8988T (cell line): ENCODE data around the gene PAQR7.

Experiments
- DNase-seq: peaks from one replicate; pipeline ENCODE4 v3.0.0; 2011

Gene PAQR7, protein sequence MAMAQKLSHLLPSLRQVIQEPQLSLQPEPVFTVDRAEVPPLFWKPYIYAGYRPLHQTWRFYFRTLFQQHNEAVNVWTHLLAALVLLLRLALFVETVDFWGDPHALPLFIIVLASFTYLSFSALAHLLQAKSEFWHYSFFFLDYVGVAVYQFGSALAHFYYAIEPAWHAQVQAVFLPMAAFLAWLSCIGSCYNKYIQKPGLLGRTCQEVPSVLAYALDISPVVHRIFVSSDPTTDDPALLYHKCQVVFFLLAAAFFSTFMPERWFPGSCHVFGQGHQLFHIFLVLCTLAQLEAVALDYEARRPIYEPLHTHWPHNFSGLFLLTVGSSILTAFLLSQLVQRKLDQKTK

DNA sequence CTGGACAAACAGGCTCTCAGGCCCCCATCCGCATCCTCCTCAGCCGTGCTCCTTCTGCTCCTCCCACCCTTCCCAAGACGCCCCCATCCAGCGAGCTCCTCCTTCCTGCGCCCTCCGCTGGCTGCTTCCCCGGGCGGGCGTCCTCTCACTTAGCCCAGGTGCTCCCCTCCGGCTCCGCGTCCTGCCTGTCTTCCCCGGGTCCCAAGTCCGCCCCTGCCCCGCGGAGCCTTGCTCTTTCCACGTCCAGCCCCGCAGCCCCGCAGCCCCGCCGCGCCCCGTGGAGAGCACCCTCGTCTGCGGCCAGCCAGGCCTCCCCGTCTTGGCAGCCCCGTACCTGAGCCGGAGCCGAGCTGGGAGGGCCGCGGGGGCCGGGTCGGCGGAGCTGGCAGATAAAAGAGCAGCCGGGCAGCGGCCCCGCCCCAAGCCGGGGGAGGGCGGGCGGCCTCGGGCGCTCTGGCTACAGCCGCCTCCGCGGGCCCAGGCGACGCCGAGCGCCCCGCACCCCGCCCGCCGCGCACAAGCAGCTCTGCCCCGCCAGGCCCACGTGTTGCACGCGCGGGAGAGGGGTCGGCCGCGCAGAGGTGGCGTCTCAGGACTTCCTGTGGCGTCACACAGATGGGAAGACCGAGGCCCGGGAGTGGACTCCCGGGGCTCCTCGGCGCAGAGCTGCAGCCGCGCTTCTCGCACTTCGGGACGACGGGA, at the start of gene PAQR7:
PAQR7 (minus strand) TSS at position 555 of the 702 bp plus-strand sequence. CDS start 11,869 bp downstream, outside the sequence.
- DNase-seq = no peak

DNA sequence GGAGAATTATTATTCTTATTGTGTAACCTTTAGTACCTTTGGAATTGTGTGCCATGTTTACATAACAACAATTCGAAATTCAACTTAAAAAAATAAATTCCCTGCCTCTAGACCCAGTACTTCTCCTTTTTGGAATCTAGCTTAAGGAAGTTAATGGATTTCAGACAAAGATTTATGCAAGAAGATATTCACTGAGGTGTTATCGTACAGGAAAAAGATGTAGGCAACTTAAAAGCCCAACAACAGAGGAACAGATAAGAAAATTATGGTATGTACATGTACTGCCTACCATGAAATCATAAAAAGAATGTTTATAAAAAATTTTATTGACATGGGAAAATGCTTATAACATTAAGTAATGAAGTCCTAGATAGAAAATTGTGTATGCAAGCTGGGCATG, 48.9 kb upstream of the PAQR7 start:
- no peak for DNase-seq

DNA sequence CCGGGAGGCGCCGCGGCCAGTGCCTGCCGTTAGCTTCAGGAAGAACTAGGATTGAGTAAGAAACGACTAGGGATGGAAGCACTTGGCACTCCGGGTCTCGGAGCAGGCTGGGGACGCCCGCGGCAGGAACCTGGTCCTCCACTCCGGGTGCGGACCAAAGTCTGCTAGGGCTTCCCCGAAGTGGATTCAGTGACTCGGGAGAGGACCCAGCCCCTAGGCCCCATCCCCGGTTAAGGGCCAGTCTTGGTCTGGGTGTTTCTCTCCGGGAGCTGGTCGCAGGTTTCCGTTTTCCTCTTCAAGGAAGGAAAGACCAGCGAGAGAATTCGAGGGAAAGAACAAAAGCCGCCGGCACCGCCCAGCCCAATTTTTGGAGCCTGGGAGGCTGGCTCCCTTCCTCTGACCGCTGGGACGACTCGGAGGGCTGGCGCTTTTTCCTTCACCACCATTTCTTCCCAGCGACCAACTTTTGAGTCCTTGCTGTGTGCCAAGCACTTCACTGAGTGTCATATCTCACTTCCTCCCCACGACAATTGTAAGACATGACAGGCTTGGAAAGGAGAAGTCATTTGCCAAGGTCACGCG, 47.6 kb upstream of the PAQR7 start:
- no peak for DNase-seq

DNA sequence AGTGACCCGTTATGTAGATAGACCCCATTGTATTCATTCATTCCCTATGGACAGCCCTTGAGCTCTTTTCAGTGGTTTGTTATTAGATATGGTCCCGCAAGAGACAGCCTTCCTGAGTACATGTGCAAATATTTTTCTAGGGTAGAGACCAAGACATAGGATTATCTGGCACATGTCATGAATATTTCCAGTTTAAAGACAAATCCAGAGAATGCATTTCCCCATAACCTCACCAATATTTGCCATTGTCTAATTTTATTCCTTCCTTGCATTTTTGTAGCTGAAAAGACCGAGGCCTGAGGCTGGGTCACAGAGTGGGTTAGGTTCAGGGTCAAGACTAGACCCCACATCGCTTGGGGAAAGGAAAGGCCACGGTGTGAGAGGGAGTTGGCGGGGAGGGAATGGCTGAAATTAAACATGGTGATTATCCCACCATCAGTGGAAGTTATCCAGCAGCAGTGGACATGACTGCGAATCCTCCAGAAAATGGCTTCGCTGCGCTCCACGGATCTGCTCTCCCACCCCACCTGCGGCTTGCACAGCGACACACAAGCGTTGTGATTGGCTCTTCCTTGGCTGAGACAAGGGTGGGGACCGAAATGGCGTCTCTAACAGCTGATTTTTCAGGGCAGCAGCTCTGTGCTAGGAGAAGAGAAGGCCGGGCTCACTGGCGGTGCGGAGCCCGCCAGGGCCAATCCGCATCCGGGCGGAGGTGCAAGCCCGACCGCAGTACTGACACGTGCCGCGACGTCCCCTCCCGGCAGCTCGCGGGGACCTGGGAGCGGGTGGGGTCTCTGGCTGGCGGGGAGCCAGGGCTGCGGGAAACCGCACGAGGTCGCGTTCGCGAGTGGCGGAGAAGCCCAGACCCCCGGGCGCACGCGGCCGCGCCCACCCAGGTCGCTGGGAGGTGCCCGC, 46.8 kb upstream of the PAQR7 start:
- no peak for DNase-seq

DNA sequence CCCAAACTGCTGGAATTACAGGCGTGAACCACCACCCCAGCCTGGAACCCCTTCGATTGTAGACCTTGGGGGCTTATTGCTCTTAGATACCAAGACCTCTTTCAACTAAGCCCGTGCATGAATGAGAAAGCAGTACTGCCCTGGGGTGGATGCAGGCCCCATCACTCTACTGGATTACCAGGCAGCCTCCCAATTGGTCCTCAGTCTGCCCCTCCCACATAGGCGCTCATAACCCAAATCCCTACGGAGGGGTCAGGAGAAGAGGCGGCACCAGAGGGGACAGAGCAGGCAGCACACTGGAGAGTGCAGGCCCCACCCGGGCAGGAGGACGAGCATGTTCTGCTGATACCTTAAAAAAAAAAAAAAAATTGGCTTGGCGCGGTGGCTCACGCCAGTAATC, 43.1 kb upstream of the PAQR7 start:
- no peak for DNase-seq

DNA sequence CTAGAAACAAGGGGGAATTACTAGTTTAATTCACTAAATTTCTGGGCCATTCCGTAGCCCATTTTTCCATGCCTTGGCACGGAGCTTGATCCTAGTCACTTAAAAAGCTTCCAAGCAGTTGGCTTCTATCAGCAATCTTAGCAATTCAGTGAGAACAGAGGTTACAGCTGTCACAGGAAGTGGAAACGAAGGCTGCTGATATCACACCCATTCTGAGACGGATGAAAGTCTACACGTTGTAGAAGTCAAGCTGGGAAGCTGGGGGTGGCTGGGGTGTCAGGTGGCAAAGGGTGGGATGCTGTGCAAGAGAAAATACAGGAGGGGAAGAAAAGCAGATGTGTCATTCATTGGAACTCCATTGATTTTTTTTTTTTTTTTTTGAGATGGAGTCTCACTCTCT, 42.5 kb upstream of the PAQR7 start:
- DNase-seq = no peak

DNA sequence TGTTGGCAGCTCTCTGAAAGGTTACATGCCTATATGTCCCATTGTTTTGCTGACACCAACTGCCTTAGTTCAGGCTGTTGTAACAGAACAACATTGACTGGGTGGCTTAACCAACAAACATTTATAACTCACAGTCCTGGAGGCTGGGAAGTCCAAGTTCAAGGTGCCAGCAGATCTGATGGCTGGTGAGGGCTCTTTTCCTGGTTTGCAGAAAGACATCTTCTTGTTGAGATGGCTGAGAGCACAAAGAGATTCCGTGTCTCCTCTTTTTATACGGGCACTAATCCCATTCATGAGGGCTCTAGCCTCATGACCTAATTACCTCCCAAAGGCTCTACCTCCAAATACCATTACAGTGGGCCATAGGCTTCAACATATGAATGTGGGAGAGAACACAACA, 41.0 kb upstream of the PAQR7 start:
- DNase-seq = no peak

DNA sequence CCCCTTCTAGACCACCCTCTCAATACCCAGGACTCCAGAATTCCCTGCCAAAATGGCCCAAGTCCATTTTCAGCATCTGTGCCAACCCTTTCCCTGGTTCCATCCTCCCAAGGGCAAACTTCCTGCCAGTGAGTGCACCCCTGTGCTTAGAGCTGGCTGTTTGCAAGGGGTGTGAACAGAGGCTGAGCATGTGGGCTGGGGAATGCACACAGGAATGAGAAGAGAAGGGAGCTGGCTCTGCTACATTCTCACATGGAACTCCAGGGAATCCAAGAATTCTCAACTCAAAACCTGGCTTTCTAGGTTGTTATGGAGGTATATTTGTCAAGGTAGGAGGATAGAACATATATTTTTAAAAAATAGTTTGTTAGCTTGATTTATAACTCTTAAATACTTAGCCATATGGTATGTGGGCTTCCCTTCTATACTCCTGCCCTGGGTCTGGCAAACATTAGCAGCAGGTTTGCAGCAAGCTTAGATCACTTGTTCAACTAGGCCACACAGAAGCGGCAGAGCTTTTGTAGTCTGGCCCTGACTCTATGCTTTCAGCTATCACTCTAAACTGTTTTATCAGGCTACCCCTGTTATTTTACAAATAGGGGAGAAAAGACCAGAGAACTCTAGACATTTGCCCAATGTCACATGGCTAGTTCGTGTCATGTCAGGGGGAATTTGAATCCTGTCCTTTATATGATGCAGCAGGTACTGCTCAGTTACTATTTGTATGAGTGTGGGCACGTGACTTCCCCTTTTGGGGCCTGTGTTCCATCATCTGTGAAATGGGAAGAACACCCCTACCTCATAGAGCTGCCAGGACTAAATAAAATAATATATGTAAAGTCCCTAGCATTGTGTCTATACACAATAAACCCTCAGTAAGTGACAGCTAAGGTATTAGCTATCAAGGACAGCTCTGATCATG, 38.8 kb upstream of the PAQR7 start:
- no peak for DNase-seq

DNA sequence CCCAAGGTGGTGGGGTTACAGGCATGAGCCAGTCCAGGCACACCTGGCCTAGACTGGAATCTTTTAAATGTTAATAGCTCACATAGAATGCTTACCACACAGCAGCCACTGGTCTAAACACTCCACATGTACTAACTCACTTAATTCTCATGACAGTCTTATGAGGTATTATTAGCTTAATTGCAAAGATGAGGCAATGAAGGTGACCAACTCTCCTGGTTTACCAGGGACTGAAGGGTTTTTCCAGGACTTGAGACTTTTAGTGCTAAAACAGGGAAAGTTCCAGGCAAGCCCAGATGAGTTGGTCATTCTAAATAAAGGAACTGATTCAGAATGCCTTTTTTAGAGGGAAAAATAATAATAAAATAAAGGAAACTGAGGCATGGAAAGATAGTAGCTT, 37.7 kb upstream of the PAQR7 start:
- no peak for DNase-seq

DNA sequence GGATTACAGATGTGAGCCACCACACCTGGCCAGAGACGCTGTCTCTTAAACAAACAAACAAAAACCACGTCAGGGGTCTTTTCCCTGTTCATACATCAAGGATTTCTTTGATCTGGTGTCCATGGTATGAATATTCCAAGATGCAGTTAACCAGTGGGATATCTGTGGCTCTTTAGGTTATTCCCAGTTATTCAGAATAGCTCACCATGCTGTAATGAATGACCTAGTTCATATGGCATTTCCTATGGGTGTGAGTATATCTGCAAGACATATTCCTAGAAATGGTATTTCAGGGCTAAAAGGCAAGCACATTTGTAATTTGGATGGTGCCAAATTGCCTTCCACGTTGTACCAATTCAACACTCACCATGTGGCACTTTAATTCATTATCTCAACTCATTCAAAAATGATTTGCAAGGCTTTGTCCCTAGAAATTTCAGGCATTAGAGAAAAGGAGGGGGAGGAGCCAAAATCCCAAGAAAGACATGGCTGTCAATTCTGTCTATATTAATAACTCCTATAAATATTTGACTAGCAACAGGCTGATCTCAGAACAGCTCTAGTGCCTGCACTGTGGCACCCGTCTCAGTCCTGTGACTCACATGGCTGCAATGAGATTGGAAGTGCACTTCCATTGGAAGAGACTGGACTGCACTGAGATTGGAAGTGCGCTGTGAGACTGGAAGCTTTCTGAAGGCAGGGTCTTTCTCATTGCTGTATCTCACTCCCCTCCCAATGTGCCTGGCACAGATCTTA, 36.7 kb upstream of the PAQR7 start:
- DNase-seq = no peak

DNA sequence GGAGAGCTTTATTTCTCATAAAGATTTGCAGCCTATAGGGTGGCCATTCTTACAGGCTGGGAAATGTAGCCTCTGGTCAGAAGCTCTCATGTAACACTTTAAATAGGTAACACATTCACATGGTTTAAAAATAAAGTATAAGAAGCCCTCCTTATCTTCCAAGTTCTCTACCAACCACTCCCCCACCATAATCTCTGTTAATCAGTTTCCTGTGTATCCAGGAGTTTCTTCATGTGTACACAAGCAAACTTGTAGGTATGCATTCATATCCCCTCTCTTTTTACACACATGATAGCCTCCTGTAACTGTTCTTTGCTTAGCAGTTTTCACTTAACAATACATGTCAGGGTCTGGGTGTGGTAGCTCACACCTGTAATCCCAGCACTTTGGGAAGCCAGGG, 35.7 kb upstream of the PAQR7 start:
- no peak for DNase-seq

DNA sequence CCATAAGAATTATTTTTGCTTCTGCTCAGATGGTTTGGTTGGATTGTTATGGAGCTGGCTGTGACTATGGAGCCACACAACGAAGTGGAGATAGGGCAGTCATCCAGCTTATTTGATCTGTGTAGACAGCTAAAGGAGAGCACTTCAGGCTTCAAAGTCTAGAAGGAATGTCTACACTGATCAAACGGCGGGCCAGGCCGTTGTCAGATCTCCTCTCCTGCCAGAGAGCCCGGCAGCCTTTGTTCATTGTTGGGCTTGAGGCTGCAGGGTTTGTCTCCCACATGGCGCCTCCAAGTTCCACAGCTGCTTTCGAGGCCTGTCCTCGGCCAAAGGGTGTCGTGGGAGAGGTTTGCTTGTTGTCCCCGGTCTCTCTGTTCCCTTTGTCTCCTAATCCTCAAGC, 33.5 kb upstream of the PAQR7 start:
- no peak for DNase-seq

DNA sequence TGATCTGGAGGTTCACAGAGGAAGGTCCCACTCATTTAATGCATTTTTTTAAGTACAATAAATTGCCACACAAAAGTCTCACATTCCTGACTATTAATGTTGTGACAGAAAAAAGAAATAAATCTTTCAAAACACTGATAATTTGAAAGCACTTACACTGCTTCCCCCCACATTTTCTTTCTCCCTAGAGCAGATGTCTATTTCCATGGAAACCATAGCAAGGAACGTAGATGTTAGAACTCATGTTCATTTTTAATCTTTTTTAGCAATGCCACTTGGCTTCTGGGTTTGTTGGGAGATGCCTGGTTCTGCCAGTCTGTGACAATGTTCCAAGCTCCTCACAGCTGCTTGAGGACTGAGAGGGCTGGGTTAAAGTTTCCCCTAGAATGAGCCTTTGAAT, 32.7 kb upstream of the PAQR7 start:
- no peak for DNase-seq

DNA sequence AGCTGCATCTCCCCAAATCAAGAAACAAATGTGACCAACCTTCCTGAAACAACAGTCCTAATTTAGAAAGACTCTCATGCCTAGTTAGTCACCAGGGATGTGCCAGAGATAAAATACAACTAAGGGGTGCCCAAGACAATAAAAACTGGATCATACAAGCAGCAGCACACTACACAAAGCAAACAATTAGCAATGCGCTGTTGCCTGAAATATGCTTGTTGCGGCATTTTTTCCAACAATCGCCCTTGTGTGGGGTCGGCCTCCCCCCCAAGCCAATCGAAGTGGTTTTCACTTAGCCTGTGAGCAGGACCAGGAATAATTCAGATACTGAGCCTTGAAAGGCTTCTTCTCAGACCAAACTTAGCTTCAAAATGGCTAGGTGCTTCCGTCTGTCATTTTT, 32.1 kb upstream of the PAQR7 start:
- no peak for DNase-seq

DNA sequence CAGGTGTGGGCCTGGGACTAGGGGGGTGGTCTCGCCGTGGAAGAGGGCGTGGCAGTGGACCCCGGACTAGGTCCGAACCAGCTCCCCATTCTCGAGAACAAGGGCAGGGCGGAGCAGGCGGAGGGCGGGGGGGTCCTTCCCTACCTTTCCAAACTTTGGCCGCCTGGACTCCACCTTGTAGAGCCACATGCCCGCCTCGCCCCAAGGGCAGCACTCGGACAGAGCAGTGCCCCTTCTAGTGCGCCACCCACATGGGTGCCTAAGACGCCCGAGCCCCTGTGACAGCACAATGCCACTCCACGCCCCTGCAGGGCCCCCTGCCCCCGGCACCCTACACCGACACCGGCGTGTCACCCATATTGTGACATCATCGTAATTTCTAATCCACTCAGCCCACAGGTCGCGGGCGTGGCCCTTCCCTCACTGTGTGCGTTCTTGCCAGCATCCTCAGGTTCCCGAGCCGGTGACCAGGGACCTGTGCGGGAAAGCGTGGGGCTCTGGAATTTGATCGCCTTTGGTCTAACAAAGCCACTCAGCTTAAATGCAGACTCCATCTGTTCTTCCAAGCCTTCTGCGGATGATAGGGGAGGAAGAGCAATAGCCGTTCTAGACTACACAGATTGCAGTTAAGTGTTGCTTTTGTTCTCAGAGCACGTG, 31.3 kb upstream of the PAQR7 start:
- no peak for DNase-seq

DNA sequence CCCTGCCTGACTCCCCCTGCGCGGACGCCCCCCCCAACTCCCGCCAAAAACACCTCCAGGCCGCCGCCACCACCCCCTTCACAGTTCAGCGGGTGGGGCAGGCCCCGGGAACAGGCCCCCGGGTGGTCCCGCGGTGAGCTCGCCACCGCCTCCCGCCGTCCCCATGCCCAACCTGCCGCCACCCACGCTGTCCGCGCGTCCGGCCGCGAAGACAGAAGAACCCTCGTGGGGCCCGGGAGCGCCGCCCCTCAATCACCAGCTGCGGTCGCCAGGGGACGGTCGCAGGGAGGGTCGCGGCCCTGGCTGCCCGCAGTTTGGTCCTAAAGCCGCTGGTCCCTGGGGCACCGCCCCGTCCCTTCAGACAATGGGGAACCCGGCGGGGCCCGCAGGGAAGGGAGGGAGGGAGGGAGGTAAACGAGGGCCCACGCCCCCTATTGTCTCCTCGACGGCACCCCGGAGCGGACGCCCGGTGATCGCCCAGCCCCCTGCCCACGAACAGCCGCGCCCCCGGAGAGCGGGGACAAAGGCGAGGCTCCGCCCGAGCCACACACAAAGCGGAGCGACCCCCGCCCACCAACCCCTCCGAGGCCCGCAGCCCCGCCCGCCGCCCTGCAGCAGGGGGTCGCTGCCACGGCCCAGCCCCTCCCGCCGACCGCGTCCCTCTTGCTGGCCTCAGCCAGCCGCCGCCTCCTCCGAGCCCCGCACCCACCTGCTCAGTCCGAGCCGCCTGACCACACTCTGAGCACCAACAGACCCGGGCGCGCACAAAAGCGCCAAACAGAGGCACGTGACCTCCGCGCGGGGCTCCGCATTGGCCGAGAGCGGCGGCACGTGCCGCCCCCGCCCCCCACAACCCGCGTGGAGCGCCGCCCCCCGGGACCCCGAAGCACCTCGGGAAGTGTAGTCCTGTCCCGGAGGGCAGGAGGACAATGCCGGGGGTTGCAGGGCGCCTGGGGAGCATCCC, 30.5 kb upstream of the PAQR7 start, which contains the start of gene STMN1:
STMN1 (minus strand) TSS at position 740 of the 964 bp plus-strand sequence. CDS start 1,743 bp downstream, outside the sequence.
- DNase-seq = peak; percentile 66

DNA sequence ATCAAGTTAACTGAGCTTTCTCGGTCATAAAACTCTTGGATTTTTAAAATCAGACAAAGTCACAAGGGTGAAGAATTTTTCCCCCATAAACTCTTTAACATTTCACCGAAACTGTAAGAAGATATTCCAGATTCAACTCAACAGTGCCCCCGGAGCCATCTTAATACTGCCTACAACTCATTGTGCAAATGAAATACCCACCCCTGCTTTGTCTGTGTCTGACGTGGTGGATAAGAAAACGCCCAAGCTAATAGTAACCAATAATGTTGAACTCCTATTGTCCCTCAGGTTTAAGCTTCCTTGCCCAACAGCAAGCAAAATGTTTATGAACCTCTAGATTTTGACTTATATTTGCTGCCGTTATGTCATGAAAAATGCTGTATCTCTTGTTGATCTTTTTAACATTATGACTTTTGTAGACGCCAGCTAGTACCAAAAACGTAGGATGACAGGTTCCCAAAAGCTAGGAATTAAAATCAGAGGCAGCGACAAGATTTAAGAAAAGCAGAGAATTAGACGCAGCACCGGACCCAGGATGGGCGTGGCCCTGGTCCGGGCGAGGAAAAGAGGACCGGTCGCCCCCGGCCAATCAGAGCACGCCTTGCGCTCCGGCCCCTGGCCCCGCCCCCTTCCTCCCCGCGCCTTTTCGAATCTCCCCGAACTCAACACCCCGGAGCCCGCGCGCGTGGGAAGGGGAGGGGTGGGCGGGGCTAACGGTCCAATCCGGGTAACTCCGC, 29.6 kb upstream of the PAQR7 start:
- DNase-seq = peak; percentile 57

DNA sequence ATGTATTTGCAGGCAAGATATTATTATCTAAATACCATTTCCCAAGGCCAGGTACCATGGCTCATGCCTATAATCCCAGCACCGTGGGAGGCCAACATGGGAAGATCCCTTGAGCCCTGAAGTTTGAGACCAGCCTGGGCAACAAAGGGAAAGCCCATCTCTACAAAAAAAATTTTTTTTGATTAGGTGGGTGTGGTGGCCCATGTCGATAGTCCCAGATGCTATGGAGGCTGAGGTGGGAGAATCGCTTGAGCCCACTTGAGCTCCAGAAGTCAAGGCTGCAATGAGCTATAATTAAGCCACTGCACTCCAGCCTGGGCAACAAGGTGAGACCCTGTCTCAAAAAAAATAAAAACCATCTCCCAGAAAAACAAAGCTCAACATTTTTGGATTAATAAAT, 28.5 kb upstream of the PAQR7 start:
- DNase-seq = no peak

DNA sequence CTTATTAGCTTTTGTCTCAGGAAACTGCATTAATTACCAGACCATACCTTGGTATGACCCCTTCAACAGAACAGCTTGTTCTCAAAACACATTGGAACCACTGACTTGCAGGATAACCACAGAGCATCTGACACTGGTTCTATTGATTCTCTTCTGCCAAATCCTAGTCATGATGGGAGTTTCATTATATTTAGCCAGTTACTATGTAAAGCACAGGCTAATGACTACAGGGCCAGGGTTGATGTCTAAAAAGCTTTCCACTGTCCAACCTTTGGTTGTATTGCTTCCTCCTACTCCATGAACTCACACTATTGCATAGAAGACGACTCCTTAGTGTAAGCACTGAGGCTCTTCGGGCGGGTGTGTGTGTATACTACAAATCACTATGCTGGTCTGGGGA, 27.0 kb upstream of the PAQR7 start:
- no peak for DNase-seq
